ENCODE measurements around the gene PRKAR1B.
A peak's percentile ranks its signal among the peaks of the same experiment; 100 is the strongest.

The PRKAR1B gene

DNA sequence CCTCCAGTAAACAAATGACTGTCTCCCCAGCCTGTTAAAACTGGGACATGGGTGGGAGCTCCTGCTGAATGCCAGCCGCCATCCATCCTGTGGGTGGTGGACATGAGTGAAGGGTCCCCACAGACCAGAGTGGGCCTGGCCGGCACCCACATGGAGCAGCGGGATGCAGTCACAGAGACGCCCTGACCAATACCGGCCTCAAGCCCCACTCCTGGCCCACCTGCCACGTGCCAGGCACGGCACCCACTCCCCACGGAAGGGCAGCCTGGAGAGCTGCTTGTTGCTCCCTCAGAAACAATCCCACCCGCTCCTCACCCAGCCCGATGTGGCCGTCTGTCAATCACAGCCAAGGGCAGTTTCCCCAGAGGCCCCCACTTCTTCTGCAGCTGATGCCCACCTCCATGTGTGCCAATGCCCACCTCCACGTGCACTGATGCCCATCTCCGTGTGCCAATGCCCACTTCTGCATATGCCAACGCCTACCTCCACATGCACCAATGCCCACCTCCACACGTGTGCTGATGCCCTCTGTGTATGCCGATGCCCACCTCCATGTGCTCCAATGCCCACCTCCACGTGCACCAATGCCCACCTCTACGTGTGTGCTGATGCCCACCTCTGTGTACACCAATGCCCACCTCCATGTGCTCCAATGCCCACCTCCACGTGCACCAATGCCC, 43.4 kb downstream of the PRKAR1B start:
- WGBS, 2 donors (ENCODE audit: extremely low coverage in 2 of 2, insufficient read length in 2 of 2, insufficient replicate concordance in 1 of 2) = no CpG with 5 or more reads among the region's 19 CpGs
- H3K36me3 ChIP-seq (replicated peaks in 1 of 2; ENCODE audit: control insufficient read depth in 2 of 2, insufficient read depth in 2 of 2, low read length in 2 of 2) = peaks cover 0 to 12% of the 10 kb centered on the region in 2 donors

DNA sequence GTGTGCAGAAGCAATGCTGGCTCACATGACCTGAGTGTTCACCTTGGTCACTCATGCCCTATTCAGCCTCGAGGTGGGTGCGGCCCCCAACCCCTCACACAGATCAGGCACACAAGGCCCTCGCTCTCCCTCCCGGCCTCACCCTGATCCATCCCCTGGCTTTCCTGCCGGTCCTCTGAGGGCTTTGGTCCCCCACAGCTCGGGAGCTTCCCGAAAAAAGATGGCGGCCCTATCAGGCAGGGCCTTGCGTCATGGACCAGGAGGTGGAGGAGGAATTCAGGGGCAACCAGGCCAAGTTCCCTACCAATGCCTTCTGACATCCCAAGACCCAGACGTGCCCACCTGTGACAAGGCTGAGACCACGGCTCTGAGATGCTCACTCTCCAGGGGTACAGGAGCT, 44.3 kb downstream of the PRKAR1B start:
- Histone ChIP-seq H2AFZ (ENCODE audit: low read length) (no peak overlapping the region), H3K9me3 (replicated peaks in 1 of 2; ENCODE audit: control insufficient read depth in 2 of 2, insufficient read depth in 1 of 2, low read depth in 1 of 2, low read length in 2 of 2) (peaks cover 3 to 21% of the 10 kb centered on the region in 2 donors), H3K79me1 (ENCODE audit: low read depth, low read length) (peaks cover 5% of the 10 kb centered on the region), H4K8ac (ENCODE audit: low read depth, low read length) (no peak overlapping the region), H4K91ac (ENCODE audit: low read depth, low read length, poor library complexity) (no peak overlapping the region), H3K4me3 (ENCODE audit: low read length in 2 of 2) (no peak overlapping the region), H3K23ac (ENCODE audit: low read depth, low read length, poor library complexity) (peak overlapping the region; percentile 34), H3K4ac (ENCODE audit: low read length) (peak overlapping the region; percentile 43), H3K9ac (ENCODE audit: low read depth, low read length, poor library complexity) (no peak overlapping the region), H3K18ac (ENCODE audit: low read length) (no peak overlapping the region), H2BK12ac (ENCODE audit: low read length) (no peak overlapping the region), H3K4me2 (ENCODE audit: insufficient read depth, low read length, poor library complexity, severe bottlenecking) (no peak overlapping the region), H2BK120ac (ENCODE audit: low read depth, low read length) (no peak overlapping the region), H3K27me3 (ENCODE audit: control insufficient read depth in 3 of 3, insufficient read depth in 3 of 3, low read depth in 1 of 3, low read length in 3 of 3) (no peaks in the 10 kb centered on the region), H3K36me3 (replicated peaks in 1 of 2; ENCODE audit: control insufficient read depth in 2 of 2, insufficient read depth in 2 of 2, low read length in 2 of 2) (peaks cover 0 to 10% of the 10 kb centered on the region in 2 donors), H2BK5ac (ENCODE audit: low read length) (no peak overlapping the region), H3K27ac (replicated peaks; ENCODE audit: low read length) (no peak overlapping the region), H2BK15ac (ENCODE audit: low read length) (no peak overlapping the region), H3K4me1 (ENCODE audit: control insufficient read depth in 2 of 2, insufficient read depth in 1 of 2, low read depth in 1 of 2, low read length in 2 of 2) (no peaks in the 10 kb centered on the region), H3K14ac (ENCODE audit: low read length) (peak overlapping the region; percentile 79), H2AK5ac (ENCODE audit: low read depth, low read length) (no peak overlapping the region)
- no CpG with 5 or more reads among the region's 11 CpGs for WGBS, 2 donors (ENCODE audit: extremely low coverage in 2 of 2, insufficient read length in 2 of 2, insufficient replicate concordance in 1 of 2)
- no peak for DNase-seq (ENCODE audit: low spot score)

More for the DNA sequence above, 43.4 kb downstream of the PRKAR1B start:
- Histone ChIP-seq H2BK12ac (ENCODE audit: low read length) (no peak overlapping the region), H3K18ac (ENCODE audit: low read length) (no peak overlapping the region), H3K4me1 (ENCODE audit: control insufficient read depth in 2 of 2, insufficient read depth in 1 of 2, low read depth in 1 of 2, low read length in 2 of 2) (no peaks in the 10 kb centered on the region), H3K9ac (ENCODE audit: low read depth, low read length, poor library complexity) (peak overlapping the region; percentile 21), H2AK5ac (ENCODE audit: low read depth, low read length) (no peak overlapping the region), H3K4me3 (ENCODE audit: low read length in 2 of 2) (no peak overlapping the region), H3K23ac (ENCODE audit: low read depth, low read length, poor library complexity) (peak overlapping the region; percentile 73), H2BK15ac (ENCODE audit: low read length) (no peak overlapping the region), H4K8ac (ENCODE audit: low read depth, low read length) (no peak overlapping the region), H3K4ac (ENCODE audit: low read length) (no peak overlapping the region), H2BK5ac (ENCODE audit: low read length) (no peak overlapping the region), H2BK120ac (ENCODE audit: low read depth, low read length) (peak overlapping the region; percentile 72), H3K27ac (replicated peaks; ENCODE audit: low read length) (no peak overlapping the region), H3K27me3 (ENCODE audit: control insufficient read depth in 3 of 3, insufficient read depth in 3 of 3, low read depth in 1 of 3, low read length in 3 of 3) (no peaks in the 10 kb centered on the region), H2AFZ (ENCODE audit: low read length) (no peak overlapping the region), H3K9me3 (replicated peaks in 1 of 2; ENCODE audit: control insufficient read depth in 2 of 2, insufficient read depth in 1 of 2, low read depth in 1 of 2, low read length in 2 of 2) (peaks cover 8 to 25% of the 10 kb centered on the region in 2 donors), H3K14ac (ENCODE audit: low read length) (no peak overlapping the region), H3K79me1 (ENCODE audit: low read depth, low read length) (peaks cover 5% of the 10 kb centered on the region), H3K4me2 (ENCODE audit: insufficient read depth, low read length, poor library complexity, severe bottlenecking) (no peak overlapping the region), H4K91ac (ENCODE audit: low read depth, low read length, poor library complexity) (no peak overlapping the region)
- DNase-seq (ENCODE audit: low spot score) = no peak

DNA sequence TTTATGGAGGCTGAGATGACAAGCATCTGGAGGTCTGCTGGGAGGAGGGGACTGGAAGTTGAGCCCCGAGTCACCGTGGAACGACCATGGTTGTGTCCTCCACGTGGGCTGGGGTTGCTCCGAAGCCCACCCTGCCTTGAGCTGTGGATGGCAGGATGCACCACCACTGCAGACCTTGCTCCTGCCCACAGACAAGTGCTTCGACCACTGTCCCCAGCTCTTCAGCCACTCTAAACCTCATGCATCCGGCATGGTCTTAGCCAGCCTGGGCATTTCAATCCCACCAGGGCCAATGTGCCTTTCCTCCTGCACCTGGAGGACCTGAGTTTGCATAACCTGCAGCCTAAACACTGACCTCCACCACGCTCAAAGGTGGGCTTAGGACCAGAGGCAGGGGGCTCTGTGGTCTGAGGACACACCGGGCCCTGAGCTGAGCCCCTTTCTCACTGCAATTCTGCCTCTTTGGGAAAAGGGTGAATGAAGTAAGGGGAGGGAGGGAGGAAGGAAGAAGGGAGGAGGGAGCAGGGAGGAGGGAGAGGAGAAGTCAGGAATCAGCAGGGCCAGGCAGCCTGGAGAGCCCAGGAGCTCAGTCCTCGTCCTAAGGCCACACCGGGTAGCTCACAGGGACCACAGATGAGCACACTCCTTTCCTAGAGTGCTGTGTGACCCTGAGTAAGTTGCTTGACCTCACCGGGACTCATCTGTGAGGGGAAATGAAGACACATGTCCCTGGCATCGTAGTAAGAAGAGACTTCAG, 45.4 kb downstream of the PRKAR1B start:
- Histone ChIP-seq H3K9me3 (replicated peaks in 1 of 2; ENCODE audit: control insufficient read depth in 2 of 2, insufficient read depth in 1 of 2, low read depth in 1 of 2, low read length in 2 of 2) (peaks cover 3 to 16% of the 10 kb centered on the region in 2 donors), H3K4me3 (ENCODE audit: low read length in 2 of 2) (no peak overlapping the region), H2BK15ac (ENCODE audit: low read length) (no peak overlapping the region), H3K4me1 (ENCODE audit: control insufficient read depth in 2 of 2, insufficient read depth in 1 of 2, low read depth in 1 of 2, low read length in 2 of 2) (no peaks in the 10 kb centered on the region), H3K23ac (ENCODE audit: low read depth, low read length, poor library complexity) (no peak overlapping the region), H3K14ac (ENCODE audit: low read length) (peak overlapping the region; percentile 98), H3K4ac (ENCODE audit: low read length) (no peak overlapping the region), H3K27ac (replicated peaks; ENCODE audit: low read length) (no peak overlapping the region), H3K36me3 (replicated peaks in 1 of 2; ENCODE audit: control insufficient read depth in 2 of 2, insufficient read depth in 2 of 2, low read length in 2 of 2) (peaks cover 0 to 13% of the 10 kb centered on the region in 2 donors), H4K91ac (ENCODE audit: low read depth, low read length, poor library complexity) (no peak overlapping the region), H4K8ac (ENCODE audit: low read depth, low read length) (no peak overlapping the region), H3K4me2 (ENCODE audit: insufficient read depth, low read length, poor library complexity, severe bottlenecking) (no peak overlapping the region), H2AFZ (ENCODE audit: low read length) (no peak overlapping the region), H3K9ac (ENCODE audit: low read depth, low read length, poor library complexity) (no peak overlapping the region), H2BK120ac (ENCODE audit: low read depth, low read length) (no peak overlapping the region), H3K18ac (ENCODE audit: low read length) (no peak overlapping the region), H2BK5ac (ENCODE audit: low read length) (no peak overlapping the region), H2BK12ac (ENCODE audit: low read length) (no peak overlapping the region), H3K27me3 (ENCODE audit: control insufficient read depth in 3 of 3, insufficient read depth in 3 of 3, low read depth in 1 of 3, low read length in 3 of 3) (no peaks in the 10 kb centered on the region), H2AK5ac (ENCODE audit: low read depth, low read length) (no peak overlapping the region), H3K79me1 (ENCODE audit: low read depth, low read length) (peaks cover 5% of the 10 kb centered on the region)
- no peak for DNase-seq (ENCODE audit: low spot score)
- WGBS, 2 donors (ENCODE audit: extremely low coverage in 2 of 2, insufficient read length in 2 of 2, insufficient replicate concordance in 1 of 2) = no CpG with 5 or more reads among the region's 13 CpGs

DNA sequence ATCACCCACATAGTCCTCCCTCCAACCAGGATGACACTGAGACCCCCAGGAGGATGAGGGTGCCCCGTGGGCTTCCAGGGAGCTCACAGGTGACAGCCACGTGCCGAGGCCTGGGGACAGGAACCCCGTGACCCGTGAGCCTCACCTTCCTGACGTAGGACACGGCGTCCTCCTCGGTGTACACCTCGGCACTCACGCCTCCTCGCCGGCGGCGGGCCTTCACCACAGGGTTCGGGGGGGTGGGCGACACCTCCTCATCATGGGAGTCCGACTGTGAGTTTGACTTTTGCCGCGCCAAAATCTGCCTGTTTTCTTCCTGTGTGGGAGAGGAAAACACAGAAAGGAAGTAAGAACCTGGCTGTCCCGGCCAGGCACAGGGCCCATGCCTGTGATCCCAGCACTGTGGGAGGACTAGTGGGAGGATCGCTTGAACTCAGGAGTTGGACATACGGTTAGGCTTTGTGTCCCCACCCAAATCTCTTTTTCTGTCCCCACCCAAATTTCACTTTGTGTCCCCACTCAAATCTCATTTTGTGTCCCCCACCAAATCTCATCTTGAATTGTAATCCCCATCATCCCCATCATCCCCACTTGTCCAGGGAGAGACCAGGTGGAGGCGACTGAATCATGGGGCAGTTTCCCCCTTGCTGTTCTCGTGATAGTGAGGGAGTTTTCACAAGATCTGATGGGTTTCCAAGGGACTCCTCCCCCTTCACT, 46.5 kb downstream of the PRKAR1B start:
- no peak overlapping the region for H3K9ac ChIP-seq (ENCODE audit: low read depth, low read length, poor library complexity)
- H3K36me3 ChIP-seq (replicated peaks in 1 of 2; ENCODE audit: control insufficient read depth in 2 of 2, insufficient read depth in 2 of 2, low read length in 2 of 2) = peaks cover 0 to 15% of the 10 kb centered on the region in 2 donors
- peak overlapping the region; percentile 63 for H3K23ac ChIP-seq (ENCODE audit: low read depth, low read length, poor library complexity)
- peak overlapping the region; percentile 46 for H2BK12ac ChIP-seq (ENCODE audit: low read length)
- H2BK15ac ChIP-seq (ENCODE audit: low read length) = no peak overlapping the region
- H4K8ac ChIP-seq (ENCODE audit: low read depth, low read length) = peak overlapping the region; percentile 10
- H2BK120ac ChIP-seq (ENCODE audit: low read depth, low read length) = no peak overlapping the region
- no peak overlapping the region for H2AK5ac ChIP-seq (ENCODE audit: low read depth, low read length)
- H3K27ac ChIP-seq (replicated peaks; ENCODE audit: low read length) = no peak overlapping the region
- H3K4ac ChIP-seq (ENCODE audit: low read length) = no peak overlapping the region
- WGBS, 2 donors (ENCODE audit: extremely low coverage in 2 of 2, insufficient read length in 2 of 2, insufficient replicate concordance in 1 of 2) = no CpG with 5 or more reads among the region's 25 CpGs
- no peak overlapping the region for H2AFZ ChIP-seq (ENCODE audit: low read length)
- no peak overlapping the region for H3K18ac ChIP-seq (ENCODE audit: low read length)
- H3K4me1 ChIP-seq (ENCODE audit: control insufficient read depth in 2 of 2, insufficient read depth in 1 of 2, low read depth in 1 of 2, low read length in 2 of 2) = no peaks in the 10 kb centered on the region
- no peak overlapping the region for H4K91ac ChIP-seq (ENCODE audit: low read depth, low read length, poor library complexity)
- no peak overlapping the region for H3K14ac ChIP-seq (ENCODE audit: low read length)
- no peak overlapping the region for H3K4me2 ChIP-seq (ENCODE audit: insufficient read depth, low read length, poor library complexity, severe bottlenecking)
- H3K27me3 ChIP-seq (ENCODE audit: control insufficient read depth in 3 of 3, insufficient read depth in 3 of 3, low read depth in 1 of 3, low read length in 3 of 3) = no peaks in the 10 kb centered on the region
- H3K79me1 ChIP-seq (ENCODE audit: low read depth, low read length) = peaks cover 8% of the 10 kb centered on the region
- H3K4me3 ChIP-seq (ENCODE audit: low read length in 2 of 2) = no peak overlapping the region
- H2BK5ac ChIP-seq (ENCODE audit: low read length) = peak overlapping the region; percentile 49
- H3K9me3 ChIP-seq (replicated peaks in 1 of 2; ENCODE audit: control insufficient read depth in 2 of 2, insufficient read depth in 1 of 2, low read depth in 1 of 2, low read length in 2 of 2) = peaks cover 2 to 14% of the 10 kb centered on the region in 2 donors
- DNase-seq (ENCODE audit: low spot score) = no peak

Data from neuronal stem cell (in vitro differentiated cells).